ENCODE data around the gene TAX1BP1.

GRCh38 chr7:27695096-27695495 lies 44.9 kb upstream of the TAX1BP1 start:
- TF ChIP-seq POLR2A (IDR thresholded peaks at IDR 0.05; ENCODE audit: low read length) (no peak), GATA1 (IDR thresholded peaks at IDR 0.05; ENCODE audit: low read depth, low read length) (no peak)

Data from erythroblast (primary cell).